GM18507 (cell line): Measurements from ENCODE around the gene UBE2D2.
A peak's percentile ranks its signal among the peaks of the same experiment; 100 is the strongest.

Source experiments
- DNase-seq: peaks from one replicate; pipeline ENCODE4 v3.0.0; 2011; ENCODE audit warnings: low read depth; ENCODE audit not compliant: insufficient read length; ENCODE audit errors: extremely low spot score
- FAIRE-seq: peaks from 2 replicates; lab custom pipeline; 2011; peaks lifted over from hg19 to GRCh38; lab: Jason Lieb, UNC

Gene UBE2D2

GRCh38 chr5:139667001-139667729 is 106.0 kb downstream of the UBE2D2 start:
- FAIRE-seq = peak; percentile 54
- no peak for DNase-seq

- DNase-seq = no peak
- FAIRE-seq = no peak
These were observed 106.6 kb downstream of the UBE2D2 start for GRCh38 chr5:139667730-139668063.

GRCh38 chr5:139668064-139668880 is 107.1 kb downstream of the UBE2D2 start:
- FAIRE-seq (peak; percentile 75), DNase-seq (no peak)

- no peak for DNase-seq
- no peak for FAIRE-seq
These were observed 108.0 kb downstream of the UBE2D2 start for GRCh38 chr5:139668924-139669661.

- peak; percentile 64 for FAIRE-seq
- DNase-seq = no peak
These were observed 108.7 kb downstream of the UBE2D2 start for GRCh38 chr5:139669662-139670368.

- DNase-seq (no peak), FAIRE-seq (peak; percentile 96)
These were observed 109.4 kb downstream of the UBE2D2 start for GRCh38 chr5:139670369-139671095.

GRCh38 chr5:139671096-139671841 is 110.1 kb downstream of the UBE2D2 start:
- FAIRE-seq = peak; percentile 78

GRCh38 chr5:139675213-139675612 is 114.1 kb downstream of the UBE2D2 start:
- FAIRE-seq = no peak

More at GRCh38 chr5:139671096-139671841, 110.1 kb downstream of the UBE2D2 start:
- no peak for DNase-seq

GRCh38 chr5:139675825-139676224 is 114.7 kb downstream of the UBE2D2 start:
- DNase-seq = no peak
- FAIRE-seq = no peak

More at GRCh38 chr5:139675213-139675612, 114.1 kb downstream of the UBE2D2 start:
- no peak for DNase-seq

GRCh38 chr5:139676406-139676805 is 115.3 kb downstream of the UBE2D2 start:
- FAIRE-seq = no peak
- DNase-seq = no peak

- DNase-seq (no peak), FAIRE-seq (no peak)
These were observed 116.0 kb downstream of the UBE2D2 start for GRCh38 chr5:139676951-139677735.
